ENCODE results near the gene A4GNT. TPM values are rescaled to one million over a fixed set of nuclear protein-coding genes. Genes with fewer than 3 reads are reported as not detected.

The A4GNT gene
- total and polyA plus RNA-seq, 2 of the 8 experiments (the other 6 are each of a cell fraction or from before 2014, with no cell fraction given), result not detected

- TF ChIP-seq CHD2 (IDR thresholded peaks at IDR 0.05; ENCODE audit: low read length), result peak; percentile 99
Measured at GRCh38 chr3:138174421-138175131, 42.4 kb upstream of the A4GNT start, which contains the start of gene DBR1 (continued).

Measured in H1 (cell line).